DMS 273 treated with DMSO at 0.1 percent for 48 hours (cell line): ENCODE measurements around the gene PACRG.

Experiments used
- DNase-seq: peaks from one replicate; lab custom pipeline; 2025; lab: John Stamatoyannopoulos, UW

The PACRG gene

GRCh38 chr6:163333701-163334663 lies 606.2 kb downstream of the PACRG start:
- DNase-seq, result no peak

- no peak for DNase-seq
Measured at GRCh38 chr6:163335056-163335455, 607.3 kb downstream of the PACRG start.

DNA sequence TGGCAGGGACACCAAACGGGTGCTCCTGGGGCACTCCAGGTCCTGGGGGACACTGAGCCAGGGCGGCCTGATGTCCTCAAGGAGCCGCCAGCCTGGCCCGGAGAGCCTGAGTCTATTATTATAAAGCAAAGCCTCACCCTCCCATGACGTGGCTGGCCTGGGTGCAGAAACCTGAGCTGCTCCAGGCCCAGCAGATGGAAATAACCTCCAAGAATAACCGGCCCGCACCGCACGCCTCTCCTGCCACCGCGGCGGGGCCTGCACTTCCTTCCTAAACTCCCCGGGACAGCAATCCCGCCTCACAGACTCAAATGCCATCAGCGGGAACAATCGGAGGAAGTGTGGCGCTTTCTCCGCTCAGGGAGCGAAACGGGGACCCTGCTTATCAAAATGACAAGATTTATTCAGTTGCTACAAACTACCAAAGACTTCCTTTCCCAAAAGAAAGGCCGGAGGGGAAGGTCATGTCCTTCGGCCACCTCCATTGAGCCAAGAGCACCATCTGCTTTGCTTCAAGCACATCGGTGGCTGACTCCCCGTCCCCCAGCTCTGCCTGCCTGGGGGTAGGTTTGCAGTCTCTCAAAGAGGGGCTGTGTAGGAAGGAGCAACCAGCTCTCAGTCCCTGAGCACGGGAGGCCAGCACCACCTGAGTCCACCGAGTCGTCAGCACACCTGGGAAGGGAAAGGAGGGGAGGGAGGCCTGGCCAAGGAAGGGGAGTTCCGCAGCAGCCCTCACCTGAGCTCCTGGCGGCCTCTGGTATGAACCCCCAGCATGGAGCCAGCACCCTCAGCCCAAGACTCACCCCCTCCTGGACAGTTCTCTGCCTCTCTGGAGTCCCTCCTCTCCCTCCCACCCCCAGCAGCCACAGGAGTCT lies 608.1 kb downstream of the PACRG start:
- no peak for DNase-seq

DNA sequence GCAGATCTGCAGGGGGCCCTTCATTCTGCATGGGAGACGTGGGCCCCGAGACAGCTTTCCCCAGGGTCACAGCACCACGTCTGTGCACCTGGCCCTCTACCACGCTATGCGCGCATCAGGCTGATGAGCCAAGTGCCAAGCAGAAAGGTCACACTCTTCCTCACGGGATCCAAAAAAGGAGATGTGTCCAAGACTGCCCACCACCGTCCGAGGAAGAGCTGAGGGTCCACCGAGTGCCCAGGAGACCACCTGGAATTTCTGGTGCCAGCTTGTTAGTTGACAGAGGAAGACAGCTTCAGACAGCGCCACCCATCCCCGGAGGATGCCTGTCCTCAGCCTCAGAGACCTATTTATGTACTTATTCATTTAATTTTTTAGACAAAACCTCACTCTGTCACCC lies 609.2 kb downstream of the PACRG start:
- DNase-seq, result no peak

DNA sequence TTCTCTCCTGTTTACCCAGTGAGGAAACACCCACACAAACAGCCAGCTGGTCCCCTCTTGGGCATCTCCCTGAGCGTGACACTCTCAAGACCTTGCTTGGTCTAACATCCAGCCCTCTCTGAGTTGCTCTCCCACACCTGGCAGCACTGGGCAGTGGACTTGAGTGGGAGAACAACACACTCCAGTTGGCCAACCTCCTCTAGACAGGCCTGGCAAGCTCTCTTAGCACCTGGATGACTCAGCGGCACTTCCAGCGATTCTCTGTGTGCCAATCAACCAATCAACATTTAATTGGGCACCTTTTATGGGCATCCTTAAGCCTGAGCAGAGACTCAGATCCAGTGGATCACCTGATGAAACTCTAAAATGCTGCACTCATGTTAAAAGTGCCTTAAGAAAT lies 610.2 kb downstream of the PACRG start:
- DNase-seq, result no peak

GRCh38 chr6:163338671-163339405 lies 611.1 kb downstream of the PACRG start:
- DNase-seq, result no peak

- DNase-seq, result no peak
Measured at GRCh38 chr6:163339466-163339865, 611.7 kb downstream of the PACRG start.

- DNase-seq, result no peak
Measured at GRCh38 chr6:163340201-163340887, 612.6 kb downstream of the PACRG start.

DNA sequence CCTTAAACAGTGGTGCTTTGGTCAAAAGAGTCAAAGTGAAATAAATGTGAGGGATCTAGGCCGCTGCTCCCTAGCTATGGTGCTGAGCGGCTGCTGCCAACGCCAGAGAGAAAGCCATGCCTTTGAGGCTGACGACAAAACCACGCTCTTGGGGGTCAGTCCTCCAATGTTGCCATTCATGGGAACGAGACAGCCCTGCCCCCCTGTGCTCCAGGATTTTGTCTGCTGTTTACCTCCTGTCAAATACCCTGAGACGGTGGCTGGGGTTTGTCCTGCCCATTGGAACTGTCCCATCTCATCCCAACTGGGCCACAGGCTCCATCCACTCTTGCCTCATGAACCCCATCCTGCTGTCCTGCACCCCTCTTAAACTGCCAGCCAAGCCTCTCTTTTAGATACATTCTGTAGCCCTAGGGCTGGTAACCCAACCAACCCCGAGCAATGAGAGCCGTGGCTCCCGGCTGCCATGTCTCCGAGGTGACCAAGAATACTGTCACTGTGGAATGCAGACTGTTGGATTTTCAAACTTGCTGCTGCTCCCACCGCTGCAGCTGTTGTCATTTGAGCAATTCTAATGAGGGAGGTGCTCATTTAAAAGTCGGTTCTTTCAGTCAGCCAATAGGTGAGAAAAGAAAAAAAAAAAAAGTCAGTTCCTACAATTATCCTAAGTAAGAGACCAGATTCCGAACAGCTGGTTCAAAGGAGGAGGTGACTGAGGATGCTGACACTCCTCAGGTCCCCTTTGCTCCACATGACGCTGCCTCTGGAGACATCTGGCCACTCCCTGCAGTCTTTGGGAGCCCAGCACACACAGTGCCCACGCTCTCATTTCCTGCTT lies 613.7 kb downstream of the PACRG start:
- DNase-seq, result no peak

GRCh38 chr6:163342571-163343539 lies 615.1 kb downstream of the PACRG start:
- no peak for DNase-seq

GRCh38 chr6:163343609-163344008 lies 615.8 kb downstream of the PACRG start:
- no peak for DNase-seq

DNA sequence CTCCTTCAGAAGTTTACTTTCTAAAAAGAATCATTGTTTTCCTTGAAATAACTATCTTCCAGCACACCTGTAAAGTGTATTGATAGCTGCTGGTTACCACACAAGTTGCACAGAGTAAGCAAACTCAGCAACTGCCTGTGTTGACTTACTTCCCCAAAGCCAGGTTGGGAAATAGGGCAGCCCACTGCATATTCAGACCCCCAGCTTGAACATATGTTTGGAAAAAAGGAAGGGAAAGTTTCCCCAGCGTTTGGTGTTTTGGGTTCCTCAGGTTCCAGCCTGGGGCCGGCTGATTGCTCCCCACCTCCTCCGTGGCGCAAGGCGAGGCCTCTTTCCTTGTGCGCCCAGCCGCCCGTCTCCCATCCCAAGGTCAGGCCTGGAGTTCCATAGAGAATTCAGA lies 616.6 kb downstream of the PACRG start:
- no peak for DNase-seq

GRCh38 chr6:163345931-163346330 lies 618.2 kb downstream of the PACRG start:
- no peak for DNase-seq

- DNase-seq, result no peak
Measured at GRCh38 chr6:163346497-163346961, 618.8 kb downstream of the PACRG start.

GRCh38 chr6:163347021-163347446 lies 619.3 kb downstream of the PACRG start:
- DNase-seq, result no peak

DNA sequence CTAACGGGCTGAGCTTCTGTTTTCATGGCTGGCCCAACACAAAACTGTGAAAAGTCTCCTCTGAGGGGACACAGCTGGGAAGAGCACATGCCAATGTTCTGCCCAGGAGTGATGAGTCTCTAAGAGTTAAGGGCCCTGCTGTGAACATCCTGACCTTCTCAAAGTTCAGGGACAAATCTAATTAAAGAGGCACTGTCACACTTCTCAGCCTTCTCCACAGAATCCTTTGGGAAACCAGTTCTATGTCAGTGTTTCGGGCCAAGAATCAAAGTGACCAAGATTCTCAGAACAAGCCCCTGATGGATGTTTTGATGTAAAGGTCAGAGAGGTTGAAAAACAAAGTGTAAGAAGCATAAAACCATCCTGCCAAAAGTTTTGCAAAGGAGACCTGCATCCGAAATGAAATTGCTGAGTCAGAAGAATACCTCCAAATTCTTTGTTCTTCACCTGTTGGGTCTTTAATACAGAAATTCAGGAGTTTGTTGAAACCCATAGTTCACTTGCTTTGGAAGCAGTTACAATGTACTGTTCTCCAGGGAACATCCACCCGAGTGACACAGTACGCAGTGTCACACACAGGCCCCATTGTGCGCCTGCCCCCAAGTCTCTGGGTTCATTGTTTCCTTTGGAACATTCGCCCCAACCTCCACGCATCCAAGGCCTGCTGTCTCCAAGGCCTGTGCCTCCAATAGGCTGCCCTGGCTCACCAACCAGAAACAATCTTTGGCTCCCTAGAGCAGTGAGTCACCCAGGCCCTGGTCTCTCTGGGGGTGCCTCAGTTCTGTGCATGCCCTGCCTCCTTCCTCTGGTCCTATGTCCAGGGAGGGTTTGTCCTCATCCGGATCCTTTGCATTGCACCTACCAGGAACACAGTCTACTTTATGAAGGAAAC lies 621.3 kb downstream of the PACRG start:
- DNase-seq, result no peak

DNA sequence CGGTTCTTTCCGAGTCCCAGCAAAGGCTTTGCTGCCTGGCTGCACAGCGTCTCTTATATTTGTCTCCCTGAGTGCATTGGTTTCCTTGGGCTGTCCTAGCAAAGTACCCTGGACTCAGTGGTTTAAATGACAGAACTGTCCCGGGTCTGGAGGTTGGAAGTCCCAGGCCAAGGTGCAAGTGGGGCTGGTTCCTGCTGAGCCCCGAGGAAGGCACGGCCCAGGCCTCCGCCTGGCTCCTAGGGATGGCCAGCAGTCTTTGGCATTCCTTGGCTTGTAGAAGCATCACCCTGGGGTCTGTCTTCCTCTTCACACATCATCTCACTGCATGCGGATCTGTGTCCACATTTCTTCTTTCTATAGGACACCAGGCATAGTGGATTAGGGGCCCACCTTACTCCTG lies 621.9 kb downstream of the PACRG start:
- no peak for DNase-seq

DNA sequence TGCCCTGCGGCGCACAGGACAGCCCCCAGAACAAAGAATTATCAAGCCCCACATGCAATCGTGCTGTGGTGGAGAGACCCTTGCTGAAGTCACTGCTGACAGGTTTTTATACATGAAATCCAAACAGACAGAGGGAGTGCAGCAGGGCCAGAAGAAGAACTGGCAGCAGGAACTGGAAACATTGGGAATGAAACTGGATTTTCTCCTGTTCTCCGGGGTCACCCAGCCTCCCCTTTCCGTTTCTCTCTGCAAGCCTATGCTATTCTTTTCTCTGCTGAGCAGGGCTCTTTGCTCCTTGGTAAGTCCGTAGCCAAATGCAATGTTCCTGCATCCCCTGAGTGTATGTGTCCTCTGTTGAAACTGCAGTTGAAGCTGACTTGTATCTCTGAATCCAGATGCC lies 623.2 kb downstream of the PACRG start:
- no peak for DNase-seq
